Mesothelial cell of epicardium (in vitro differentiated cells): Measurements from ENCODE around the gene FAR1. TPM values are rescaled to one million over a fixed set of nuclear protein-coding genes. Genes with fewer than 3 reads are reported as not detected.
"Not testable (repeated sequence)": the region's sequence is repeated elsewhere in the genome, so short reads cannot be mapped to it uniquely, and the experiment has no call there.

Experiments
- DNase-seq, 2 experiments: peaks; one replicate each; pipeline ENCODE4 v3.0.0; 2021; ENCODE audit warnings: low spot score in 2 of 2; ENCODE audit not compliant: unreplicated experiment in 2 of 2
- H3K27ac Mint-ChIP-seq: 2 replicates; pipeline ENCODE4 v1.8.0; 2021; ENCODE audit warnings: mixed read lengths
- H3K27me3 Mint-ChIP-seq: 2 replicates; pipeline ENCODE4 v1.8.0; 2021; ENCODE audit warnings: low read depth, mixed read lengths
- H3K36me3 Mint-ChIP-seq: 2 replicates; pipeline ENCODE4 v1.8.0; 2021; ENCODE audit warnings: mixed read lengths
- H3K4me1 Mint-ChIP-seq: 2 replicates; pipeline ENCODE4 v1.8.0; 2021; ENCODE audit warnings: mixed read lengths
- H3K4me3 Mint-ChIP-seq: 2 replicates; pipeline ENCODE4 v1.8.0; 2021; ENCODE audit warnings: mild to moderate bottlenecking, moderate library complexity, mixed read lengths
- H3K9me3 Mint-ChIP-seq: 2 replicates; pipeline ENCODE4 v1.8.0; 2021; ENCODE audit warnings: mixed read lengths
- total RNA-seq: library from RNA; stranded (reverse); gene quantifications from 3 replicates; pipeline ENCODE4 v1.2.1, GENCODE V29; 2021
- TF ChIP-seq, protein P1 (sequence below): fragments of 200-600 bp; sonication (generic); IDR thresholded peaks from one replicate; pipeline ENCODE4 v1.5.0; 2021; ENCODE audit warnings: antibody characterized with exemption; ENCODE audit not compliant: unreplicated experiment

Gene FAR1, protein sequence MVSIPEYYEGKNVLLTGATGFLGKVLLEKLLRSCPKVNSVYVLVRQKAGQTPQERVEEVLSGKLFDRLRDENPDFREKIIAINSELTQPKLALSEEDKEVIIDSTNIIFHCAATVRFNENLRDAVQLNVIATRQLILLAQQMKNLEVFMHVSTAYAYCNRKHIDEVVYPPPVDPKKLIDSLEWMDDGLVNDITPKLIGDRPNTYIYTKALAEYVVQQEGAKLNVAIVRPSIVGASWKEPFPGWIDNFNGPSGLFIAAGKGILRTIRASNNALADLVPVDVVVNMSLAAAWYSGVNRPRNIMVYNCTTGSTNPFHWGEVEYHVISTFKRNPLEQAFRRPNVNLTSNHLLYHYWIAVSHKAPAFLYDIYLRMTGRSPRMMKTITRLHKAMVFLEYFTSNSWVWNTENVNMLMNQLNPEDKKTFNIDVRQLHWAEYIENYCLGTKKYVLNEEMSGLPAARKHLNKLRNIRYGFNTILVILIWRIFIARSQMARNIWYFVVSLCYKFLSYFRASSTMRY
- total RNA-seq: 64.0 to 67.0 TPM (median 66.7 TPM) in 3 replicates

DNA sequence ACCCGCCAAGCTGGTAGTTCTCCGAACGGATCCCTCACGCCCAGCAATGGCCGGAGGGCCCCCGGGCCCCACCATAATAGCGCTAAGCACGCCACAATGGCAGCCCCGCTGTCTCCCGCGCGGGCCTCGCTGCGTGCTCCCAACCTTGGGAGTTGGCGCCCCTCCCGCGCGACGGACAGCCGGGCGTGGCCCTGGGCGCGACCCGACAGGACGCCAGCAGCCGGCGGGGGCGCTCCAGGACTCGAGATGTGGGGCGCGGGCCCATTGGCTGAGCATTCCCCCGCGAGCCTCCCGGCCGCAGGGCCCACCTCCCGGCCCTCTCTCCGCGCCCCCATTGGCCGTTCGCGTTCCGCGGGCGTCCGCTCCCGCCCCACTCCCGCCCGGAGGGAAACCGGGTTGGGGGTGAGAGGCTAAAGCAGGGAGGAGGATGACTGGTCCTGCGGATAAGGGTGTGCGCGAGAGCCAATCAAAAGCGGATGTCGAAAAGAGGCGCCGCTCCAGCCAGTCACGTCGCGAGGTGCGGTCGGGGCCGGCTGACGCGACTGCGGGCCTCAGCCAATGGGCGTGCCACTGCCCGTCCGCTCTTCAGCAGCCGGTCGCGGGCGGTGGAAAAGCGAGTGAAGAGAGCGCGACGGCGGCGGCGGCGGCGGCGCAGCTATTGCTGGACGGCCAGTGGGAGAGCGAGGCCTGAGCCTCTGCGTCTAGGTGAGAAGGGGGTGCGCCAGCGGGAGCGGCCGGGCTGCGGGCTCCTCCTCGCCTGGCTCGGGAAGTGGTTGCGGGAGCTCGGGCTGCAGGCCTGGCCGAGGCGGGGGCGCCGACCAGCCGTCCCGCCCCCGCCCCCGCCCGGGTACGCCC is at the start of gene FAR1:
Gene FAR1, plus strand, starts transcription at position 567 of the 855 bp plus-strand sequence. CDS start 26,098 bp downstream, outside the sequence.
- peak; percentile 91 to 95 for DNase-seq
- peak within 1 kb of the TSS; percentile 96 for H3K27ac Mint-ChIP-seq
- no peaks in the 10 kb centered on the region for H3K27me3 Mint-ChIP-seq
- H3K36me3 Mint-ChIP-seq: no peaks in the 10 kb centered on the region
- peak within 1 kb of the TSS; percentile 86 for H3K4me3 Mint-ChIP-seq
- H3K4me1 Mint-ChIP-seq: peaks cover 32% of the 10 kb centered on the region
- H3K9me3 Mint-ChIP-seq: no peaks in the 10 kb centered on the region
- TF ChIP-seq, protein P1, sequence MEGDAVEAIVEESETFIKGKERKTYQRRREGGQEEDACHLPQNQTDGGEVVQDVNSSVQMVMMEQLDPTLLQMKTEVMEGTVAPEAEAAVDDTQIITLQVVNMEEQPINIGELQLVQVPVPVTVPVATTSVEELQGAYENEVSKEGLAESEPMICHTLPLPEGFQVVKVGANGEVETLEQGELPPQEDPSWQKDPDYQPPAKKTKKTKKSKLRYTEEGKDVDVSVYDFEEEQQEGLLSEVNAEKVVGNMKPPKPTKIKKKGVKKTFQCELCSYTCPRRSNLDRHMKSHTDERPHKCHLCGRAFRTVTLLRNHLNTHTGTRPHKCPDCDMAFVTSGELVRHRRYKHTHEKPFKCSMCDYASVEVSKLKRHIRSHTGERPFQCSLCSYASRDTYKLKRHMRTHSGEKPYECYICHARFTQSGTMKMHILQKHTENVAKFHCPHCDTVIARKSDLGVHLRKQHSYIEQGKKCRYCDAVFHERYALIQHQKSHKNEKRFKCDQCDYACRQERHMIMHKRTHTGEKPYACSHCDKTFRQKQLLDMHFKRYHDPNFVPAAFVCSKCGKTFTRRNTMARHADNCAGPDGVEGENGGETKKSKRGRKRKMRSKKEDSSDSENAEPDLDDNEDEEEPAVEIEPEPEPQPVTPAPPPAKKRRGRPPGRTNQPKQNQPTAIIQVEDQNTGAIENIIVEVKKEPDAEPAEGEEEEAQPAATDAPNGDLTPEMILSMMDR: peak; percentile 27

DNA sequence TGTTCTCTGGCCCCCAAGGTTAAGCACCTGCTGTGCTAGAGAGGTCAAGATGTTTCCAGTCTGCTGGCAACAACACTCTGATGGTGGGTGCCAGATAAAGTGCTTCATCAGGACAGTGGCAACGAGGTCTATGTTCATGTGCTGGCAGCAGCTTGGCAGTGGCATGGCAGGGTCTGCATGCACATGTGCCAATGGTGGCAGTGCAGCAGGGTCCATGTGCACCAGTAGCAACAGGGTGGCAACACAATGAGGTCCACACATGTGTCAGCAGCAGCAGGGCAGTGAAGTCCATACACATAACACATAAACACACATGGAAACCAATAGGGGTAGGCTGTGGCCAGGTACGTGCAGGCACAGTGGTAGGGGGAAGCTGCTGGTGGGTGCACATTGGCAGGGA is 48.4 kb upstream of the FAR1 start:
- Mint-ChIP-seq H3K27ac (no peak overlapping the region), H3K27me3 (peaks cover 4% of the 10 kb centered on the region), H3K9me3 (peaks cover 41% of the 10 kb centered on the region), H3K4me1 (no peaks in the 10 kb centered on the region), H3K36me3 (peaks cover under 1% of the 10 kb centered on the region), H3K4me3 (no peak overlapping the region)
- TF ChIP-seq, protein P1: no peak
- no peak for DNase-seq

DNA sequence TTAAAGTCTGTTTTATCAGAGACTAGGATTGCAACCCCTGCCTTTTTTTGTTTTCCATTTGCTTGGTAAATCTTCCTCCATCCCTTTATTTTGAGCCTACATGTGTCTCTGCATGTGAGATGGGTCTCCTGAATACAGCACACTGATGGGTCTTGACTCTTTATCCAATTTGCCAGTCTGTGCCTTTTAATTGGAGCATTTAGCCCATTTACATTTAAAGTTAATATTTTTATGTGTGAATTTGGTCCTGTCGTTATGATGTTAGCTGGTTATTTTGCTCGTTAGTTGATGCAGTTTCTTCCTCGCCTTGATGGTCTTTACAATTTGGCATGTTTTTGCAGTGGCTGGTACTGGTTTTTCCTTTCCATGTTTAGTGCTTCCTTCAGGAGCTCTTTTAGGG is 41.6 kb upstream of the FAR1 start:
- not testable (repeated sequence) for H3K4me1 Mint-ChIP-seq, H3K27ac Mint-ChIP-seq, DNase-seq, H3K36me3 Mint-ChIP-seq, H3K27me3 Mint-ChIP-seq, H3K4me3 Mint-ChIP-seq
- peaks cover 11% of the 10 kb centered on the region for H3K9me3 Mint-ChIP-seq

DNA sequence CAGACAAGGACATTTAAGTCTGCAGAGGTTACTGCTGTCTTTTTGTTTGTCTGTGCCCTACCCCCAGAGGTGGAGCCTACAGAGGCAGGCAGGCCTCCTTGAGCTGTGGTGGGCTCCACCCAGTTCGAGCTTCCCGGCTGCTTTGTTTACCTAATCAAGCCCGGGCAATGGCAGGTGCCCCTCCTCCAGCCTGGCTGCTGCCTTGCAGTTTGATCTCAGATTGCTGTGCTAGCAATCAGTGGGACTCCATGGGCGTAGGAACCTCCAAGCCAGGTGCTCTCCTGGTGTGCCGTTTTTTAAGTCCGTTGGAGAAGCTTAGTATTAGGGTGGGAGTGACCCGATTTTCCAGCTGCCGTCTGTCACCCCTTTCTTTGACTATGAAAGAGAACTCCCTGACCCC is 39.8 kb upstream of the FAR1 start:
- DNase-seq, H3K36me3 Mint-ChIP-seq: not testable (repeated sequence)
- H3K9me3 Mint-ChIP-seq: peaks cover 15% of the 10 kb centered on the region

DNA sequence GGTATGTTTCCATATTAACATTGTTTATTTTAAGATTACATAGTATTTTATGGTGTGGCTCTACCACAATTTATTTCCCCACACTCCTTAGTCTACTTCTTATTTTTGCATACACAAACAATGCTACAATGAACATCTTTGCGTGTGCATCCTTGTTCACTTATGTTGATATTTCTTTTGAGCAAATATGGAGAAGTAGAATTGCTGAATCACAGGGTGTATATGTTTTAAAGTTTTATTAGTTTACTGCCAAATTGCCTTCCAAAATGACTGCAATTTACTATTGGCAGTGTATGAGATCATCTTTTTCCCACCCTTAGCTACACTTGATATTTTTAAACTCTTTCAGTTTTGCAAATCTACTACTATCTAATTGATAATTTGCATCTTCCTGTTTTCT is 38.7 kb upstream of the FAR1 start:
- Mint-ChIP-seq H3K4me1 (no peaks in the 10 kb centered on the region), H3K27me3 (peaks cover 8% of the 10 kb centered on the region), H3K4me3 (no peak overlapping the region), H3K9me3 (peaks cover 15% of the 10 kb centered on the region), H3K36me3 (no peaks in the 10 kb centered on the region), H3K27ac (no peak overlapping the region)
- TF ChIP-seq, protein P1: no peak
- no peak for DNase-seq

More for the DNA sequence above, 39.8 kb upstream of the FAR1 start:
- not testable (repeated sequence) for H3K27me3 Mint-ChIP-seq, H3K4me1 Mint-ChIP-seq, H3K4me3 Mint-ChIP-seq, H3K27ac Mint-ChIP-seq

DNA sequence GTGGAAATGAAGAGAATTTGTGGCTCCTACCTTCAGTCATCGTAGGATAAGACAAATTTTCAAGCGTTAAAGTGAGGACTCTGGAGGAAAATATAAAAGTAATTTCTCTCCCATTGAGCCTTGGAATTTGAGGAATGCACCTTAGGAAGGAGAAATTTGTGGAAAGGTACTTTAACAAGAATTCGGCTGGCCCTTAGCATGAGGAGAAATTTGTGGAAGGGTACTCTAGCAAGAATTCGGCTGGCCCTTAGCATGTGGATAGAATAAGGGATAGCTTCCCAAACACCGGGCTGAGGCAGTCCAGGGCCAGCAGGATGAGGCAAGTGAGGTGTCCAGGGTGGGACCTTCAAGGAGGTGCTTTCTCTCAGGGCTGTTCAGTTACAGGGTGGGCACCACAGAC is 33.2 kb upstream of the FAR1 start:
- TF ChIP-seq, protein P1: no peak
- DNase-seq: no peak
- Mint-ChIP-seq H3K4me3 (no peak overlapping the region), H3K36me3 (no peaks in the 10 kb centered on the region), H3K4me1 (no peaks in the 10 kb centered on the region), H3K9me3 (peaks cover 13% of the 10 kb centered on the region), H3K27me3 (peaks cover 13% of the 10 kb centered on the region), H3K27ac (no peak overlapping the region)
